Stimulated activated effector memory CD8-positive, alpha-beta T cell treated with anti-CD3 and anti-CD28 coated beads, Interleukin-12 subunit alpha, Interleukin-12 subunit beta, amount 100 ng/mL, for 72 hours (primary cell): ENCODE measurements around the gene CETP.
"Not testable (repeated sequence)": the region's sequence is repeated elsewhere in the genome, so short reads cannot be mapped to it uniquely, and the experiment has no call there.

ENCODE experiments used
- ATAC-seq: fragments of 150-1000 bp; cut with Tn5 transposase; 2 replicates; pipeline ENCODE4 v1.10.0; 2021
- DNase-seq, 2 donors: peaks; one replicate each; pipeline ENCODE4 v3.0.0; 2021 to 2022; ENCODE audit warnings: low spot score in 2 of 2
- H3K27ac Mint-ChIP-seq: one replicate; pipeline ENCODE4 v1.8.0; 2022; ENCODE audit warnings: mild to moderate bottlenecking, mixed read lengths
- H3K36me3 Mint-ChIP-seq: one replicate; pipeline ENCODE4 v1.8.0; 2022; ENCODE audit warnings: mild to moderate bottlenecking, mixed read lengths
- H3K4me1 Mint-ChIP-seq: one replicate; pipeline ENCODE4 v1.8.0; 2022; ENCODE audit warnings: mixed read lengths
- H3K4me3 Mint-ChIP-seq: one replicate; pipeline ENCODE4 v1.8.0; 2022; ENCODE audit warnings: mild to moderate bottlenecking, mixed read lengths
- H3K9me3 Mint-ChIP-seq: one replicate; pipeline ENCODE4 v1.8.0; 2022; ENCODE audit warnings: mixed read lengths

Gene CETP

DNA sequence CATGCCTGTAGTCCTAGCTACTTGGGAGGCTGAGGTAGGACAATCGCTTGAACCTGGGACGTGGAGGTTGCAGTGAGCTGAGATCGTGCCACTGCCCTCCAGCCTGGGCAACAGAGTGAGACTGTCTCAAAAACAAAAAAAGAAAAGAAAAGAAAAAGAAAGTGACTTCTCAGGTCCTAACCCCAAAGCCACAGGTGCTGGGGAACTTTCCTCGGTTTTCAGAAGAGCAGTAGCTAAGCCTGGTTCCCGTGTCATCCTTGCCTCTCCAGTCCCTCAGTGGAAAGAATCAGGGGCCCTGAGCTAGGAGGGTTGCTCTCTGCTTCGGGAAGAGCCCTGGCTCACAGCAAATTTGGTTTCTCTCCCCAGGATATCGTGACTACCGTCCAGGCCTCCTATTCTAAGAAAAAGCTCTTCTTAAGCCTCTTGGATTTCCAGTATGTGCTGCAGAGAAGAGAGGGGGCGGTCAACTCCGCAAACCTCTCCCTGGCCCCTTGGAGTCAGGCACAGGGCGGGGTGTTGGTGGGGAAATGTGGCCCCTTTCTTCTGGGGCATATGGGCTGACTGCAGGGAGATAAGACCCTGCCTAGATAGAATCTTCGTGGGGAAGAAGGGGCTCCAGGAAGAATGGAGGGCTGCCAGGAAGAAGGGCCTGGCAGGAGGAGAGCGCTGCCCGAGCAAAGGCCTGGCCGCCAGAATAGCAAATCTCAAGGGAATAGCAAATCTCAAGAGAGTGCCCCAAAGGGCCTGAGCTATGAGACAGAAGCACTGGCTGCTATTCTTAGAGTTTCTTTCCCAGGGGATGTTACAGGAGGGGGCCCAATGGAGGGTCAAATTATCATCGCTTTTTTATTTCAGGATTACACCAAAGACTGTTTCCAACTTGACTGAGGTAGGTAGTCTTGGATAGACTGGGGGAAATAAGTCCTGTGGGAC is 19.3 kb downstream of the CETP start:
- H3K4me1 Mint-ChIP-seq: peaks cover 57% of the 10 kb centered on the region
- ATAC-seq: no peak
- H3K4me3 Mint-ChIP-seq: no peak overlapping the region

GRCh38 chr16:56981729-56982271 is 20.1 kb downstream of the CETP start:
- Mint-ChIP-seq H3K4me1 (peaks cover 61% of the 10 kb centered on the region), H3K36me3 (peaks cover 38% of the 10 kb centered on the region), H3K27ac (no peak overlapping the region), H3K4me3 (no peak overlapping the region), H3K9me3 (no peaks in the 10 kb centered on the region)
- ATAC-seq (no peak), DNase-seq (no peak)

More for the DNA sequence above, 19.3 kb downstream of the CETP start:
- H3K27ac Mint-ChIP-seq: peak overlapping the region; percentile 43
- H3K36me3 Mint-ChIP-seq: peaks cover 33% of the 10 kb centered on the region
- H3K9me3 Mint-ChIP-seq: no peaks in the 10 kb centered on the region
- DNase-seq: no peak

GRCh38 chr16:56982695-56983094 is 20.9 kb downstream of the CETP start:
- peaks cover 39% of the 10 kb centered on the region for H3K36me3 Mint-ChIP-seq
- peaks cover 70% of the 10 kb centered on the region for H3K4me1 Mint-ChIP-seq
- peak overlapping the region; percentile 63 for H3K27ac Mint-ChIP-seq
- DNase-seq: no peak
- no peak overlapping the region for H3K4me3 Mint-ChIP-seq
- no peak for ATAC-seq
- H3K9me3 Mint-ChIP-seq: no peaks in the 10 kb centered on the region

DNA sequence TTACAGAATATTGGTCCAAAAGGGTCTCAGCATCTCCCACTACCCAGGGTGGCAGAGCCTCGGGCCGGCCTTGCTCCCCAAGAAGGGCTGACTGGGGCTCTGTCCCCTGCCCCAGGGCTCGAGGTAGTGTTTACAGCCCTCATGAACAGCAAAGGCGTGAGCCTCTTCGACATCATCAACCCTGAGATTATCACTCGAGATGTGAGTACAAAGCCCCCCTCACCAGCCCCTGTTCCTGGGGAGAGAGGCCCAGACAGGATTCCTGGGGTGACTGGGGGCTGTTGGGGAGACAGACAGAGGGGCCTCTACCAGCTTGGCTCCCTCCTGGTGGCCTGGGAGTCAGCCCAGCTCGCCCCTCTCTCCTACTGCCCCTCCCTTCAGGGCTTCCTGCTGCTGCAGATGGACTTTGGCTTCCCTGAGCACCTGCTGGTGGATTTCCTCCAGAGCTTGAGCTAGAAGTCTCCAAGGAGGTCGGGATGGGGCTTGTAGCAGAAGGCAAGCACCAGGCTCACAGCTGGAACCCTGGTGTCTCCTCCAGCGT is 21.5 kb downstream of the CETP start:
- no peak for ATAC-seq
- Mint-ChIP-seq H3K4me1 (peaks cover 76% of the 10 kb centered on the region), H3K36me3 (peaks cover 44% of the 10 kb centered on the region), H3K9me3 (no peaks in the 10 kb centered on the region), H3K4me3 (no peak overlapping the region), H3K27ac (peak overlapping the region; percentile 63)
- DNase-seq: no peak

DNA sequence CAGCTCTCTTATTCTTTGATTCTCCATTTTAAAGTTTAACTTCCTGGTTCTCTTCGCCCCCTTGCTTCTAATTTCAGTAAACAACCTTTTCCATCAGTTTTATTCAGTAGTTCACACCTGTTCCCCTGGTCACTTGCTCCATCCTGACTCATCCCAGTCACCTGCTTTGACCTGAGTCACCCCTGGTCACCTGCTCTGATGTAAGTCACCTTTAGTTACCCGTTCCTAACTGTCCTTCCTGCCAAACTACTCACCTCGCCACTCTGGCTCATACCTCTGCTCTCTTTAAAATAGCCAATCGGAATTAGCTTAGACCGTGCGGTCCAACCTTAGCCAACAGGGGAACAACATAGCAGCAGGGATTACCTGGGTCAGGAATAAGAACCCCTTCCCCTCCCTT is 22.9 kb downstream of the CETP start:
- no peak overlapping the region for H3K4me3 Mint-ChIP-seq
- no peaks in the 10 kb centered on the region for H3K9me3 Mint-ChIP-seq
- no peak for DNase-seq
- H3K27ac Mint-ChIP-seq: peak overlapping the region; percentile 91
- peaks cover 88% of the 10 kb centered on the region for H3K4me1 Mint-ChIP-seq
- ATAC-seq: no peak
- peaks cover 55% of the 10 kb centered on the region for H3K36me3 Mint-ChIP-seq

DNA sequence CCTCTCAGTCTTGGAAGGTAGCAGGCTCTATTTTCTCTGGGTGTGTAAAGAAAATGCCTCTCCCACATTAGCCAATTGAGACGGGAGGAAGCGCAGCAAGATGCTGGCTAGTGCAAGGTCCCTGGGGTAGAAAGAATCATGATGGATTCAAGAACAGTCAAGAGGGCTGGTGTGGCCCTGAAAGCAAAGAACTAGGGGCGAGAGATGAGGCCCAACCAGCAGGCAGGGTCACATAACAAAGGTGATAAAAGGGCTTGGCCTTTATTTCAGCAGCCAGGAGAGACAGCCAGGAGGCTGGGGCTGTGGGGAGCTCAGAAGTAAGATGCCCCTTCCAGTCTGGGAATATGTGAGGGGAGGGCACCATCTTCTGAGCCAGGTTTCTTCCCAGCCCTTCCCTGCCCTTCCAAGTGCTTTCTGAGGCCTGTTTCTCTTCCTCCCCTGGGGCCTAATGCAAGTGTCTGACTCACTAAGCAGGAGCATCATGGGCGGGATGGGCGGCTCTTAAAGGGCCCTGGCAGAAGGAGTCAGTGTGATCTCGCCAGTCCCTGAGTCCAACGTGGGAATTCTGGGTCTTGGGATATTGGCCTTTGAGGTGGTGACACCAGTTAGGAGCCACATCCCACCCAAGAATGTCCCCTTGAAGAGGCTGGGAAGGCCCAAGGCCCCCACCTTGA is 23.7 kb downstream of the CETP start:
- ATAC-seq (no peak), DNase-seq (no peak)
- Mint-ChIP-seq H3K4me3 (peak overlapping the region; percentile 71), H3K36me3 (peaks cover 58% of the 10 kb centered on the region), H3K27ac (peak overlapping the region; percentile 91), H3K4me1 (peaks cover 87% of the 10 kb centered on the region), H3K9me3 (no peaks in the 10 kb centered on the region)

GRCh38 chr16:56985962-56986360 is 24.2 kb downstream of the CETP start:
- peak overlapping the region; percentile 71 for H3K4me3 Mint-ChIP-seq
- no peaks in the 10 kb centered on the region for H3K9me3 Mint-ChIP-seq
- peaks cover 63% of the 10 kb centered on the region for H3K36me3 Mint-ChIP-seq
- peak overlapping the region; percentile 91 for H3K27ac Mint-ChIP-seq
- no peak for DNase-seq
- no peak for ATAC-seq
- H3K4me1 Mint-ChIP-seq: peaks cover 82% of the 10 kb centered on the region

DNA sequence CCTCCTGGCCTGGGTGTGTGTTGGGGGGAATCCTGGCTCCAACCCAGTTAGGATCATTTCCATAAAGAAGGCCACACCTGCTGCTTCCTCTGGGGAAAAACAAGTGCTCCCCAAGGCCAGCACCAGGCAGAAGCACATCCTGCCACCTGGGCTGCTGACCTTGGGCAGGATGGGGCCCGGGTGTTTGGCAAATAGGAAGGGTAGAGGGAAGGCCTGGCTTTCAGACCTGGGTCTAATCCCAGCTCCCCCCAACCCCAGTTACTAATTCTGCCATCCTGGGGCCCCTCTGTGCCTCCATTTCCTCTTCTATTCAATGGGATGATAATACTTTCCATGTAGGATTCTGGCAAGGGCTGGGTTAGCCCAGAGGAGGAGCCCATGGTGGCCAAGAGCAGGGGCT is 24.6 kb downstream of the CETP start:
- ATAC-seq: no peak

GRCh38 chr16:56986908-56987307 is 25.2 kb downstream of the CETP start:
- H3K4me1 Mint-ChIP-seq: peaks cover 77% of the 10 kb centered on the region
- H3K4me3 Mint-ChIP-seq: peak overlapping the region; percentile 71
- H3K9me3 Mint-ChIP-seq, DNase-seq, ATAC-seq: not testable (repeated sequence)
- peak overlapping the region; percentile 91 for H3K27ac Mint-ChIP-seq
- H3K36me3 Mint-ChIP-seq: peaks cover 68% of the 10 kb centered on the region

More for the DNA sequence above, 24.6 kb downstream of the CETP start:
- Mint-ChIP-seq H3K4me3 (peak overlapping the region; percentile 71), H3K27ac (peak overlapping the region; percentile 91), H3K9me3 (no peaks in the 10 kb centered on the region), H3K4me1 (peaks cover 78% of the 10 kb centered on the region), H3K36me3 (peaks cover 67% of the 10 kb centered on the region)
- no peak for DNase-seq

GRCh38 chr16:56987692-56988091 is 25.9 kb downstream of the CETP start:
- H3K4me1 Mint-ChIP-seq: peaks cover 71% of the 10 kb centered on the region
- ATAC-seq: no peak

DNA sequence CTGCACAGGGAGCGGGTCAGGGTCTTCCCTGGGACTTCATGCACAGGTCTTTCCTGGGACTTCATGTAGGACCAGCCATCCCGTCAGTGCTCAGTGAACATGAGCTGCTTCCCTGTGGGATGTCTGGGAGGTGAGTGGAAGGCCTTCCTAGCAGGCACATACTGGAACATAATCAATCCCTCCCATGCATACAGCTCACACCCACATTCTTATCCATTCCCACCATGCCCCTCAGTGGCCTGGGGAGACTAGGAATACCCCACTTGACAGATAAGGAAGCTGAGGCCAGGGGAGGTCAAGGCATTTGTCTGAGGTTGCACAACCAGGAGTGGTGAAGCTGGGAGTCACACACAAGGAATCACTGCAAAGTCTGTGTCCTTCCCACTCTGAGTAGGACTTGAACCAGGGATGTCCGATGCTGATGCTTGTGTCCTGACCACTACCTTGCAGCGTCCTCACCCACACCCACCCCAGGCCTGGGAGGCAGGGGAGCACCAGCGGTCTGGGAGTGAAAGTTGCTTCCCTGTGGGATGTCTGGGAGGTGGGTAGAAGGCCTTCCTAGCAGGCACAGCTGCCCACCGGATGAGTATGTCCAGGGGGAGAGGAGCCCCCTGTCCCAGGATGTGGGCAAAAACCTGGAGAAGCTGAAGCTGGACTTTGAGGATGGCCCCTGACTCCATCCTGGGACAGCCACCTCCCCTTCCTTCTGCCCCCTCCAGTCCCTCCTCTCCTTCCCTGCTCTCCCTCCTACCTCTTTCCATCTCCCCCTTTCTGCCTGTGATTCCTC is 26.6 kb downstream of the CETP start:
- Mint-ChIP-seq H3K36me3 (peaks cover 80% of the 10 kb centered on the region), H3K4me3 (peak overlapping the region; percentile 71), H3K9me3 (no peaks in the 10 kb centered on the region), H3K4me1 (peaks cover 70% of the 10 kb centered on the region), H3K27ac (peak overlapping the region; percentile 91)
- ATAC-seq (no peak), DNase-seq (no peak)

More at GRCh38 chr16:56987692-56988091, 25.9 kb downstream of the CETP start:
- Mint-ChIP-seq H3K9me3 (no peaks in the 10 kb centered on the region), H3K36me3 (peaks cover 74% of the 10 kb centered on the region), H3K27ac (peak overlapping the region; percentile 91), H3K4me3 (peak overlapping the region; percentile 71)
- DNase-seq: no peak

GRCh38 chr16:56988948-56989945 is 27.5 kb downstream of the CETP start, which contains the start of gene NLRC5:
Gene NLRC5, plus strand, starts transcription at chr16:56989557. Its CDS starts 31,156 bp downstream, at chr16:57020713.
- Mint-ChIP-seq H3K4me1 (peaks cover 73% of the 10 kb centered on the region), H3K9me3 (no peaks in the 10 kb centered on the region), H3K27ac (peak within 1 kb of the TSS; percentile 91), H3K36me3 (peaks cover 82% of the 10 kb centered on the region), H3K4me3 (peak within 1 kb of the TSS; percentile 71)
- ATAC-seq (peak; percentile 90), DNase-seq (peak; percentile 73 to 95)

GRCh38 chr16:56989988-56990387 is 28.2 kb downstream of the CETP start:
- Mint-ChIP-seq H3K4me3 (peak overlapping the region; percentile 71), H3K9me3 (no peaks in the 10 kb centered on the region), H3K36me3 (peaks cover 80% of the 10 kb centered on the region), H3K4me1 (peaks cover 73% of the 10 kb centered on the region), H3K27ac (peak overlapping the region; percentile 91)
- ATAC-seq (no peak), DNase-seq (no peak)
